GM23248 (cell line): Measurements from ENCODE around the gene HAGHL. TPM values are rescaled to one million over a fixed set of nuclear protein-coding genes. Genes with fewer than 3 reads are reported as not detected.
A peak's percentile ranks its signal among the peaks of the same experiment; 100 is the strongest.

Experiments used
- DNase-seq: peaks from one replicate; pipeline ENCODE4 v3.0.0-alpha.2; 2015
- H2AFZ ChIP-seq: fragments of 200-600 bp; sonication (generic); 2 replicates; pipeline ENCODE4 v1.6.1; 2016; ENCODE audit warnings: antibody characterized with exemption
- H3F3A ChIP-seq: fragments of 200-600 bp; sonication (generic); 2 replicates; pipeline ENCODE4 v1.6.1; 2016; ENCODE audit warnings: mild to moderate bottlenecking, antibody characterized with exemption, mixed run types; ENCODE audit not compliant: insufficient read depth
- H3K27ac ChIP-seq: fragments of 200-600 bp; sonication (generic); 2 replicates; pipeline ENCODE4 v1.5.1; 2016; ENCODE audit warnings: mild to moderate bottlenecking
- H3K27me3 ChIP-seq: fragments of 200-600 bp; sonication (generic); replicated peaks from 2 replicates; pipeline ENCODE4 v1.6.1; 2016; ENCODE audit warnings: mild to moderate bottlenecking; ENCODE audit not compliant: insufficient read depth
- H3K36me3 ChIP-seq: fragments of 200-600 bp; sonication (generic); 2 replicates; pipeline ENCODE4 v1.6.1; 2016; ENCODE audit warnings: low read depth, mild to moderate bottlenecking
- H3K4me1 ChIP-seq: fragments of 200-600 bp; sonication (generic); 2 replicates; pipeline ENCODE4 v1.6.1; 2016; ENCODE audit warnings: mild to moderate bottlenecking; ENCODE audit not compliant: insufficient read depth
- H3K4me2 ChIP-seq: fragments of 200-600 bp; sonication (generic); one replicate; pipeline ENCODE4 v1.6.1; 2016; ENCODE audit warnings: mild to moderate bottlenecking; ENCODE audit not compliant: unreplicated experiment
- H3K4me3 ChIP-seq: fragments of 200-600 bp; sonication (generic); 2 replicates; pipeline ENCODE4 v1.5.1; 2016; ENCODE audit warnings: mild to moderate bottlenecking
- H3K79me2 ChIP-seq: fragments of 200-600 bp; sonication (generic); 2 replicates; pipeline ENCODE4 v1.6.1; 2016; ENCODE audit warnings: mild to moderate bottlenecking; ENCODE audit not compliant: insufficient read depth
- H3K9ac ChIP-seq: fragments of 200-600 bp; sonication (generic); 2 replicates; pipeline ENCODE4 v1.6.1; 2016; ENCODE audit warnings: mild to moderate bottlenecking
- H3K9me2 ChIP-seq: fragments of 200-600 bp; sonication (generic); 2 replicates; pipeline ENCODE4 v1.6.1; 2016; ENCODE audit warnings: mixed run types, mild to moderate bottlenecking, moderate library complexity; ENCODE audit not compliant: insufficient read depth
- H3K9me3 ChIP-seq: fragments of 200-600 bp; sonication (generic); one replicate; pipeline ENCODE4 v1.6.1; 2017; ENCODE audit warnings: low read depth
- H4K20me1 ChIP-seq: fragments of 200-600 bp; sonication (generic); 2 replicates; pipeline ENCODE4 v1.6.0; 2016; ENCODE audit not compliant: insufficient read depth
- EZH2 ChIP-seq: fragments of 200-600 bp; sonication (generic); IDR thresholded peaks from 2 replicates; pipeline ENCODE4 v1.6.1; 2018; ENCODE audit warnings: antibody characterized with exemption, mild to moderate bottlenecking; ENCODE audit not compliant: insufficient read depth, poor library complexity, severe bottlenecking
- EZH2phosphoT487 ChIP-seq: fragments of 200-600 bp; sonication (generic); IDR thresholded peaks from 2 replicates; pipeline ENCODE4 v1.6.1; 2018; ENCODE audit warnings: antibody characterized with exemption, moderate library complexity, mild to moderate bottlenecking, low read depth; ENCODE audit not compliant: insufficient read depth
- WGBS, 2 experiments: methylation state at CpG; one replicate each; pipeline ENCODE4 v1.1.6; 2015 to 2017; ENCODE audit warnings: low lambda C conversion rate in 2 of 2, low coverage in 1 of 2; ENCODE audit errors: missing lambda C conversion rate in 2 of 2; 5-methylcytosine and 5-hydroxymethylcytosine counted together
- in situ Hi-C: fragments of 300-500 bp; cut with MboI; formaldehyde crosslinking; loops from 2 replicates; pipeline ENCODE4 v1.15.0; 2020
- polyA plus RNA-seq: library from polyadenylated mRNA; unstranded; fragments of >200 nt; fragmentation: Nextera tagmentation; extraction: Ambion mirVana; gene quantifications from 2 replicates; pipeline ENCODE4 v1.2.1, GENCODE V29; 2016
- total RNA-seq: library from RNA; depleted of rRNA; stranded (reverse); fragments of >200 nt; shearing (Covaris generic); gene quantifications from 2 replicates; pipeline ENCODE4 v1.2.3, GENCODE V29; 2014

The HAGHL gene
- total and polyA plus RNA-seq, 2 experiments from 2014 or later = 7.8 to 64.8 TPM

- H3K9me2 ChIP-seq = no peaks in the 10 kb centered on the region
- no peak overlapping the region for H3K9ac ChIP-seq
- no peak overlapping the region for H3K4me2 ChIP-seq
- in situ Hi-C loops = no loop called here
- no peaks in the 10 kb centered on the region for H3K9me3 ChIP-seq
- no peaks in the 10 kb centered on the region for H3K27me3 ChIP-seq
- 55 to 62% methylated on average over 25 to 29 of the region's 29 CpGs for WGBS, 2 experiments
- H2AFZ ChIP-seq = no peak overlapping the region
- no peak overlapping the region for H3K4me3 ChIP-seq
- H3F3A ChIP-seq = no peaks in the 10 kb centered on the region
- H3K4me1 ChIP-seq = no peaks in the 10 kb centered on the region
- no peak overlapping the region for H3K27ac ChIP-seq
- H3K36me3 ChIP-seq = no peaks in the 10 kb centered on the region
- no peaks in the 10 kb centered on the region for H3K79me2 ChIP-seq
- H4K20me1 ChIP-seq = no peaks in the 10 kb centered on the region
- TF ChIP-seq EZH2 (no peak), EZH2phosphoT487 (no peak)
- peak; percentile 29 for DNase-seq
Observed at GRCh38 chr16:766008-766819, 39.3 kb downstream of the HAGHL start.

DNA sequence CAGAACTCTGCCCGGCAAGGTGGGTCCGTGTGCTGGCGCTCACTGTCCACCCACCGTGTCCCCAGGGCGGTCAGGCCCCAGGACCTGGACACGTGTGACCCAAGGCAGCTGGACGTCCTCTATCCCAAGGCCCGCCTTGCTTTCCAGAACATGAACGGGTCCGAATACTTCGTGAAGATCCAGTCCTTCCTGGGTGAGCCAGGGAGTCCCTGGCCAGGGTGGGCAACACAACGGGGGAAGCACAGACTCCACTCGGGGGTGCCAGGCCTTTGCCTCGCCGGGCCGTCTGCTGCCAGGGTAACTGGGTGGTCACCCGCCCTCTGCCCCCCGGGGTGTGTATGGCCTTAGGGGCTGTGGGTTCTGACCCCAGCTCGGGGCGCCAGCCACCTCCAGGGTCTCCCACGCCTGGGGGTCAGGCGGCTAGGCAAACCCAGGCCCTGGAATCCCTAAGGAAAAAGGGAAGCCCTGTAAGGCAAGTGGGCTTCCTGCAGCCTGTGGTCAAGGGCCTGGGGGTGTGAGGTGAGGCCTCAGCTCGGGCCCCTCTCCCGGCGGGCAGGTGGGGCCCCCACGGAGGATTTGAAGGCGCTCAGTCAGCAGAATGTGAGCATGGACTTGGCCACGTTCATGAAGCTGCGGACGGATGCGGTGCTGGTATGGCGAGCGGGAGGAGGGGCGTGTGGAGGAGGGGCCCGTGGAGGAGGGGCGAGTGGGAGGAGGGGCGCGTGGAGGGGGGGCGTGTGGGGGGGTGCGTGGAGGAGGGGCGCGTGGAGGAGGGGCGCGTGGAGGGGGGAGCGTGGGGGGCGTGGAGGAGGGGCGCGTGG, 40.1 kb downstream of the HAGHL start:
- TF ChIP-seq EZH2 (no peak), EZH2phosphoT487 (no peak)
- Histone ChIP-seq H3K9me2 (no peaks in the 10 kb centered on the region), H3K4me3 (no peak overlapping the region), H3F3A (no peaks in the 10 kb centered on the region), H3K27ac (no peak overlapping the region), H3K79me2 (no peaks in the 10 kb centered on the region), H3K27me3 (no peaks in the 10 kb centered on the region), H3K4me2 (no peak overlapping the region), H3K4me1 (no peaks in the 10 kb centered on the region), H2AFZ (no peak overlapping the region), H4K20me1 (no peaks in the 10 kb centered on the region), H3K9ac (no peak overlapping the region), H3K9me3 (no peaks in the 10 kb centered on the region), H3K36me3 (no peaks in the 10 kb centered on the region)
- peak; percentile 28 for DNase-seq
- 61 to 65% methylated on average over 32 to 47 of the region's 48 CpGs for WGBS, 2 experiments
- in situ Hi-C loops = no loop called here

GRCh38 chr16:767743-768235, 40.9 kb downstream of the HAGHL start:
- Histone ChIP-seq H3K4me2 (no peak overlapping the region), H3F3A (no peaks in the 10 kb centered on the region), H4K20me1 (no peaks in the 10 kb centered on the region), H3K27me3 (no peaks in the 10 kb centered on the region), H3K4me1 (no peaks in the 10 kb centered on the region), H3K27ac (no peak overlapping the region), H3K79me2 (no peaks in the 10 kb centered on the region), H3K4me3 (no peak overlapping the region), H3K9ac (no peak overlapping the region), H3K36me3 (no peaks in the 10 kb centered on the region), H3K9me3 (no peaks in the 10 kb centered on the region), H3K9me2 (no peaks in the 10 kb centered on the region), H2AFZ (no peak overlapping the region)
- in situ Hi-C loops = no loop called here
- WGBS, 2 experiments = 73% methylated on average over 38 of the region's 38 CpGs; no CpG with 5 or more reads in 1 of the 2 experiments
- DNase-seq = no peak
- TF ChIP-seq EZH2 (no peak), EZH2phosphoT487 (no peak)

DNA sequence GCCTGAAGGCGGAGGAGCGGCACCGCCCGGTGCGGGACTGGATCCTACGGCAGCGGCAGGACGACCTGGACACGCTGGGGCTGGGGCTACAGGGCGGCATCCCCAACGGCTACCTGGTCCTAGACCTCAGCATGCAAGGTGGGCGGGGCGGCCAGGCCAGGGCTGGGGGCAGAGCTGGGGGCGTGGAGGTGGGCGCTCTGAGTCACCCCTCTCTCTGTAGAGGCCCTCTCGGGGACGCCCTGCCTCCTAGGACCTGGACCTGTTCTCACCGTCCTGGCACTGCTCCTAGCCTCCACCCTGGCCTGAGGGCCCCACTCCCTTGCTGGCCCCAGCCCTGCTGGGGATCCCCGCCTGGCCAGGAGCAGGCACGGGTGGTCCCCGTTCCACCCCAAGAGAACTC, 41.5 kb downstream of the HAGHL start:
- Histone ChIP-seq H4K20me1 (no peaks in the 10 kb centered on the region), H2AFZ (no peak overlapping the region), H3K27ac (no peak overlapping the region), H3K9me2 (no peaks in the 10 kb centered on the region), H3K36me3 (no peaks in the 10 kb centered on the region), H3K4me3 (no peak overlapping the region), H3K27me3 (no peaks in the 10 kb centered on the region), H3F3A (no peaks in the 10 kb centered on the region), H3K4me1 (no peaks in the 10 kb centered on the region), H3K9me3 (no peaks in the 10 kb centered on the region), H3K79me2 (no peaks in the 10 kb centered on the region), H3K9ac (no peak overlapping the region), H3K4me2 (no peak overlapping the region)
- WGBS, 2 experiments = 74 to 80% methylated on average over 11 to 21 of the region's 21 CpGs
- in situ Hi-C loops = no loop called here
- TF ChIP-seq EZH2 = no peak
- no peak for TF ChIP-seq EZH2phosphoT487
- DNase-seq = no peak
